NT2/D1 (cell line): ENCODE data around the gene PTRH1.

ENCODE experiments used
- DNase-seq: peaks from one replicate; pipeline ENCODE4 v3.0.0-alpha.2; 2011; ENCODE audit warnings: low read depth, low spot score
- H3K27me3 ChIP-seq: 2 replicates; pipeline ENCODE4 v1.6.0; 2011; ENCODE audit warnings: mild to moderate bottlenecking; ENCODE audit not compliant: insufficient read length, insufficient read depth
- H3K36me3 ChIP-seq: 2 replicates; pipeline ENCODE4 v1.6.1; 2011; ENCODE audit warnings: mild to moderate bottlenecking, low read length, mixed read lengths; ENCODE audit not compliant: insufficient read depth, insufficient read length
- H3K4me1 ChIP-seq: 2 replicates; pipeline ENCODE4 v1.5.1; 2011; ENCODE audit not compliant: insufficient read depth, insufficient read length
- H3K4me3 ChIP-seq: 2 replicates; pipeline ENCODE4 v1.5.1; 2011; ENCODE audit warnings: low read depth; ENCODE audit not compliant: insufficient read length
- H3K9ac ChIP-seq: 2 replicates; pipeline ENCODE4 v1.6.0; 2011; ENCODE audit warnings: low read depth; ENCODE audit not compliant: insufficient read length
- H3K9me3 ChIP-seq: 2 replicates; pipeline ENCODE4 v1.5.1; 2011; ENCODE audit warnings: mild to moderate bottlenecking, low read length; ENCODE audit not compliant: insufficient read depth
- SUZ12 ChIP-seq: IDR thresholded peaks from 2 replicates; pipeline ENCODE4 v1.6.1; 2011; ENCODE audit not compliant: insufficient read length, insufficient read depth; ENCODE audit errors: extremely low read depth
- YY1 ChIP-seq: IDR thresholded peaks from 2 replicates; pipeline ENCODE4 v1.6.1; 2011; ENCODE audit not compliant: insufficient read length, insufficient read depth
- ZNF274 ChIP-seq: IDR thresholded peaks from 2 replicates; pipeline ENCODE4 v1.6.1; 2011; ENCODE audit warnings: mild to moderate bottlenecking, low read depth, low read length

The PTRH1 gene

DNA sequence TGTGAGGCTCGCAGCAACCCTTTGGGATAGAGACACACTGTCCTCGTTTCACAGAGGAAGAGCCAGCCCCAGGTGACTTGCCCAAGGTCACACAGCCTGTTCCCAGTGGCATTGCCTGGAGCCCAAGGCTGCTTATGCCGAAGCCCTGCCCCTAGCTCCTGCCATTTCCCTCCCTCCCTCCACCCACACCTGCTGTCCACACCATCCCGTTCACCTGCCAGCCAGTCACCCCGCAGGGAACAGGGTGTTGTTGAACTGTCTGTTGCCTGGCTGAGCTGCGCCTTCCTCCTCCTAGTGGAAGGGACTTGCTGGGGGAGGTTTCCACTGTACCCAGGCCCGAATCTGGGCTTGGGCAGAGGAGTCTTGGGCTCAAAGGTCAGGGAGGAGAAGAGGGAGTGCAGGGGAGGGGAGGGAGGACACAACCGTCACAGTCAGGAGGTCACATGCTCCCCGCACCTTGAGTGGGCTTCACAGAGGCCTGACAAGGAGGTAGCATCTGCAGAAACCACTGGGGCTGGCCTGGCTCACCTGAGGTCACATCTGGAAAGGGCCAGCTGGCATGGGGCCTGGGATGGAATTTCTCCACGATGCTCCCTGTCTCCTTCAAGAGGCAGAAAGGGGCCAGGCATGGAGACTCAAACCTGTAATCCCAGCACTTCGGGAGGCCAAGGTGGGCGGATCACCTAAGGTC lies 6.7 kb upstream of the PTRH1 start:
- no peak for DNase-seq

GRCh38 chr9:127721391-127721821 lies 5.9 kb upstream of the PTRH1 start:
- Histone ChIP-seq H3K36me3 (no peaks in the 10 kb centered on the region), H3K4me3 (no peak overlapping the region), H3K27me3 (peaks cover 5% of the 10 kb centered on the region), H3K4me1 (peaks cover 11% of the 10 kb centered on the region), H3K9ac (no peak overlapping the region), H3K9me3 (no peaks in the 10 kb centered on the region)
- no peak for DNase-seq
- TF ChIP-seq SUZ12 (no peak), ZNF274 (no peak), YY1 (no peak)

More for the DNA sequence above, 6.7 kb upstream of the PTRH1 start:
- peaks cover 11% of the 10 kb centered on the region for H3K4me1 ChIP-seq
- H3K9me3 ChIP-seq, result no peaks in the 10 kb centered on the region
- H3K36me3 ChIP-seq, result no peaks in the 10 kb centered on the region
- H3K4me3 ChIP-seq, result no peak overlapping the region
- H3K27me3 ChIP-seq, result peaks cover 4% of the 10 kb centered on the region
- TF ChIP-seq SUZ12 (no peak), YY1 (no peak), ZNF274 (no peak)
- no peak overlapping the region for H3K9ac ChIP-seq

DNA sequence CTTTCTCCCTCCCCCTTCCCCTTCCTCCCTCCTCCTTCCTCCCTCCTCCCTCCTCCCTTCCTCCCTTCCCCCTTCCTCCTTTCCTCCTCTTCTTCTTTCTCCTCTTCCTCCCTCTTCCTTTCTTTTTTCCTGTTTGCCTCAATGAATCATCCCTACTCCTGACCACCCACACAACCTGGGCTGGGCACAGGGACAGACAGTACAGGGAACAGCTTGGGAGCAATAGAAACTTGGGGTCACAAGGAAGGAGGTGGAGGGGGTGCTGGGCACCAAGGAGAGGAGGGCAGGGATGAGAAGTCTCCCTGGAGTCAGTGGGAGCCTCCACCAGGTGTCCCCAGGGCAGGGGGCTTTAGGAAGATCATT lies 5.4 kb upstream of the PTRH1 start:
- Histone ChIP-seq H3K4me3 (no peak overlapping the region), H3K9ac (no peak overlapping the region), H3K27me3 (peaks cover 5% of the 10 kb centered on the region), H3K36me3 (no peaks in the 10 kb centered on the region), H3K4me1 (peaks cover 16% of the 10 kb centered on the region), H3K9me3 (no peaks in the 10 kb centered on the region)
- no peak for DNase-seq
- TF ChIP-seq ZNF274, result no peak
- no peak for TF ChIP-seq SUZ12
- no peak for TF ChIP-seq YY1

- Histone ChIP-seq H3K4me3 (no peak overlapping the region), H3K36me3 (no peaks in the 10 kb centered on the region), H3K9me3 (no peaks in the 10 kb centered on the region), H3K9ac (no peak overlapping the region), H3K27me3 (peaks cover 6% of the 10 kb centered on the region), H3K4me1 (peaks cover 16% of the 10 kb centered on the region)
- TF ChIP-seq SUZ12 (no peak), ZNF274 (no peak)
- DNase-seq, result no peak
These were observed 4.8 kb upstream of the PTRH1 start for GRCh38 chr9:127720031-127720864.

GRCh38 chr9:127717766-127718165 lies 2.3 kb upstream of the PTRH1 start:
- no peaks in the 10 kb centered on the region for H3K36me3 ChIP-seq
- H3K4me1 ChIP-seq, result peaks cover 20% of the 10 kb centered on the region
- H3K9ac ChIP-seq, result no peak overlapping the region
- H3K9me3 ChIP-seq, result no peaks in the 10 kb centered on the region
- no peak for DNase-seq
- H3K4me3 ChIP-seq, result no peak overlapping the region
- H3K27me3 ChIP-seq, result peaks cover 21% of the 10 kb centered on the region
- TF ChIP-seq YY1 (no peak), ZNF274 (no peak), SUZ12 (no peak)

- DNase-seq, result no peak
- TF ChIP-seq ZNF274 (no peak), YY1 (no peak), SUZ12 (no peak)
- Histone ChIP-seq H3K4me1 (peaks cover 15% of the 10 kb centered on the region), H3K9me3 (no peaks in the 10 kb centered on the region), H3K27me3 (peaks cover 21% of the 10 kb centered on the region), H3K36me3 (no peaks in the 10 kb centered on the region), H3K4me3 (peak overlapping the region; percentile 85), H3K9ac (peak overlapping the region; percentile 61)
These were observed 949 bp upstream of the PTRH1 start for GRCh38 chr9:127716412-127716811.

GRCh38 chr9:127714951-127715469 lies 453 bp downstream of the PTRH1 start:
- TF ChIP-seq SUZ12 (no peak), ZNF274 (no peak), YY1 (no peak)
- Histone ChIP-seq H3K27me3 (peaks cover 21% of the 10 kb centered on the region), H3K9ac (peak overlapping the region; percentile 81), H3K36me3 (no peaks in the 10 kb centered on the region), H3K9me3 (no peaks in the 10 kb centered on the region), H3K4me1 (peaks cover 15% of the 10 kb centered on the region), H3K4me3 (peak overlapping the region; percentile 85)
- DNase-seq, result no peak
